ENCODE measurements around the gene BHLHA9.
A peak's percentile ranks its signal among the peaks of the same experiment; 100 is the strongest.

The BHLHA9 gene

GRCh38 chr17:1239210-1239609, 31.0 kb upstream of the BHLHA9 start:
- TF ChIP-seq, protein P1, sequence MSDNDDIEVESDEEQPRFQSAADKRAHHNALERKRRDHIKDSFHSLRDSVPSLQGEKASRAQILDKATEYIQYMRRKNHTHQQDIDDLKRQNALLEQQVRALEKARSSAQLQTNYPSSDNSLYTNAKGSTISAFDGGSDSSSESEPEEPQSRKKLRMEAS (IDR thresholded peaks at IDR 0.05) = no peak
- TF ChIP-seq RAD21 (IDR thresholded peaks at IDR 0.05; ENCODE audit: low read depth) (no peak), NFIC (IDR thresholded peaks at IDR 0.05) (no peak), CEBPB (IDR thresholded peaks at IDR 0.05) (no peak), ZBTB7A (IDR thresholded peaks at IDR 0.05; ENCODE audit: low read depth) (no peak)

DNA sequence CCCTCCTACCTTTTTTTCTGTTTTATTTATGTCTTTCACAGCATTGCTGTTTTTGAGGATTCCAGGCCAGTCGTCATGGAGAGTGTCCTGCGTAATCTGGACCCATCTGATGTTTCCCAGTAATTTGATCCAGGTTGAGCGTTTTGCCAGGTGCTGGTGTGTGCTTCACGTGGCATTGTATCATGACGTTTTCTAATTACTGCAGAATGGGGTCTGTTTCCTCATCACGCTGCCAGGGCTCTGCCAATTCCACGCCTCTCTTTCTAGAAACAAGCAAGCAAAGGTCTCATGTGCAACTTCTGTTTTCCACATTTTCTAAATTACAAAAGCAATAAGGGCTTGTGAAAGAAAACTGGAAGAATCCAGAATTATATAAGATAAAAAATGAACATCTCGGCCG, 28.3 kb upstream of the BHLHA9 start:
- TF ChIP-seq RAD21 (IDR thresholded peaks at IDR 0.05; ENCODE audit: low read depth) = no peak
- TF ChIP-seq, protein P2, sequence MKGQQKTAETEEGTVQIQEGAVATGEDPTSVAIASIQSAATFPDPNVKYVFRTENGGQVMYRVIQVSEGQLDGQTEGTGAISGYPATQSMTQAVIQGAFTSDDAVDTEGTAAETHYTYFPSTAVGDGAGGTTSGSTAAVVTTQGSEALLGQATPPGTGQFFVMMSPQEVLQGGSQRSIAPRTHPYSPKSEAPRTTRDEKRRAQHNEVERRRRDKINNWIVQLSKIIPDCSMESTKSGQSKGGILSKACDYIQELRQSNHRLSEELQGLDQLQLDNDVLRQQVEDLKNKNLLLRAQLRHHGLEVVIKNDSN (IDR thresholded peaks at IDR 0.05) = 0 out of 2 replicates have a peak, but pooled peaks have one; percentile 35

GRCh38 chr17:1244606-1245012, 25.6 kb upstream of the BHLHA9 start:
- TF ChIP-seq NFIC (IDR thresholded peaks at IDR 0.05) (no peak), ZBTB7A (IDR thresholded peaks at IDR 0.05; ENCODE audit: low read depth) (no peak), RAD21 (IDR thresholded peaks at IDR 0.05; ENCODE audit: low read depth) (no peak), CEBPB (IDR thresholded peaks at IDR 0.05) (no peak), YY1 (IDR thresholded peaks at IDR 0.05; ENCODE audit: low read depth) (no peak), FOXM1 (IDR thresholded peaks at IDR 0.05; ENCODE audit: borderline replicate concordance, low read depth) (no peak), REST (IDR thresholded peaks at IDR 0.05; ENCODE audit: low read depth) (no peak), TCF12 (IDR thresholded peaks at IDR 0.05; ENCODE audit: low read depth) (no peak), CREB1 (IDR thresholded peaks at IDR 0.05; ENCODE audit: low read depth) (no peak), EGR1 (IDR thresholded peaks at IDR 0.05) (no peak), EP300 (IDR thresholded peaks at IDR 0.05; ENCODE audit: borderline replicate concordance) (no peak), TEAD4 (IDR thresholded peaks at IDR 0.05) (no peak), TAF1 (IDR thresholded peaks at IDR 0.05; ENCODE audit: low read depth) (no peak)
- TF ChIP-seq, protein P2 (IDR thresholded peaks at IDR 0.05) = no peak
- TF ChIP-seq, protein P1 (IDR thresholded peaks at IDR 0.05) = no peak

DNA sequence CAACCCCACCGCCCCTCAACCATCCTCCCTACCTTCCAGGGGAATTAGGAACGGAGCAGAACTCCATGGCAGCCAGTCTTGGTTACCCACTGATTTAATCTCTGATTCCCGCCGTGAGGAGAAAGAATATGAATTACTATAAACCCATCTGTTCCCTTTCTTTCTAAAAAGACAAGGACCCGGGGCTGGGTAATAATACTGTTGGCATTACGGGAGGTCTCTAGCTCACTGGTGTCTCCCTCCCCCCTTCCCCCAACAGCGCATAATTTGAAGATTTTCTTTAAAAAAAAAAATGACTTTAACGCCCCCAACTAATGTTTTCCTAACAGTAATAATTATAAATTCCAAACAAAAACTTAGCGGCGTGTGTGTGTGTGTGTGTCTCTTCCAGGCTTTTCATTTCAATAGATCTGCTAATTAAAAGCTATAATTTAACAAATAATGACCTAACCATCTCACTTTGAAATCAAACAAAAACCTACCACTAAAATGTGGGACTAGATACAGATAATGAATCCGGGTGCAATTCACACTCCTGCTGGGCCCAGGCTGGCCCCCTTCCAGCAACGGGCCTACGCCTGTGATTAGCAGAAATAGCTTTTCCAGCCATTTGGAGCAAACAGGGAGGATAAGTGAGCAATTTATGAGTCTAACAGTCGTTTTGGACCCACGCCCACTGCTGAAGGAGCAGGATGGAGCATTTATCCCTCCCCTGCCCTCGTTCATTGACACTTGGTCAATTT, 18.2 kb upstream of the BHLHA9 start:
- TF ChIP-seq ZBTB7A (IDR thresholded peaks at IDR 0.05; ENCODE audit: low read depth) (no peak), FOXM1 (IDR thresholded peaks at IDR 0.05; ENCODE audit: borderline replicate concordance, low read depth) (no peak), CEBPB (IDR thresholded peaks at IDR 0.05) (no peak)

DNA sequence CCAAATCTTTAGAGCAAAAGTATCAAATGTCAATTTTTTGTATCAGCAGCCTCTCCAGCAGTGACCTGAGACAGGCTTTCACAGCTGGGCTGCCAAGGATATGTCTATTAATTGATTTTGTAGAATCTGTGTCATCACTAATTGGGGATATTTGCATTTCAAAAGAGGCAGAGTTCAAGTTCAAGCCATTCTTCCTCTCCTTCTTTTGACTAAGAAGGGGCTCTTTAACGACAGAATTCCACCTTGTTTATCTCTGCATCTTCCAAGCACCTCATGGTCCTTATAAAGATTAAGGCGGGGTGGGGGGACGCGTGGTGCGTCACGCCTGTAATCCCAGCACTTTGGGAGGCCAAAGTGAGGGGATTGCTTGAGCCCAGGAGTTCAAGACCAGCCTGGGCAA, 15.2 kb upstream of the BHLHA9 start:
- TF ChIP-seq NFIC (IDR thresholded peaks at IDR 0.05) (no peak), REST (IDR thresholded peaks at IDR 0.05; ENCODE audit: low read depth) (no peak), EP300 (IDR thresholded peaks at IDR 0.05; ENCODE audit: borderline replicate concordance) (no peak), CREB1 (IDR thresholded peaks at IDR 0.05; ENCODE audit: low read depth) (no peak), RAD21 (IDR thresholded peaks at IDR 0.05; ENCODE audit: low read depth) (no peak), EGR1 (IDR thresholded peaks at IDR 0.05) (no peak), FOXM1 (IDR thresholded peaks at IDR 0.05; ENCODE audit: borderline replicate concordance, low read depth) (no peak), CEBPB (IDR thresholded peaks at IDR 0.05) (no peak)
- TF ChIP-seq, protein P1 (IDR thresholded peaks at IDR 0.05) = no peak

GRCh38 chr17:1256699-1257098, 13.5 kb upstream of the BHLHA9 start:
- TF ChIP-seq, protein P1 (IDR thresholded peaks at IDR 0.05) = no peak
- TF ChIP-seq YY1 (IDR thresholded peaks at IDR 0.05; ENCODE audit: low read depth) (no peak), CEBPB (IDR thresholded peaks at IDR 0.05) (no peak), TAF1 (IDR thresholded peaks at IDR 0.05; ENCODE audit: low read depth) (no peak), EGR1 (IDR thresholded peaks at IDR 0.05) (no peak), ZBTB7A (IDR thresholded peaks at IDR 0.05; ENCODE audit: low read depth) (no peak), NFIC (IDR thresholded peaks at IDR 0.05) (no peak), EP300 (IDR thresholded peaks at IDR 0.05; ENCODE audit: borderline replicate concordance) (no peak), RAD21 (IDR thresholded peaks at IDR 0.05; ENCODE audit: low read depth) (no peak), REST (IDR thresholded peaks at IDR 0.05; ENCODE audit: low read depth) (no peak), CREB1 (IDR thresholded peaks at IDR 0.05; ENCODE audit: low read depth) (no peak)
